Endothelial cell of umbilical vein (primary cell): Measurements from ENCODE around the gene IL4I1. TPM values are rescaled to one million over a fixed set of nuclear protein-coding genes. Genes with fewer than 3 reads are reported as not detected.

Experiments
- BruUV-seq: library from RNA; stranded (reverse); fragments of 400-500 nt; replicated peaks from 2 replicates; lab custom pipeline; 2021; lab: Mats Ljungman, UMichigan
- CTCF ChIA-PET: fragments of 300-600, 350-600 bp; sonication (Branson Sonifier 250); formaldehyde crosslinking; loops from one replicate; lab custom pipeline; 2021; ENCODE audit warnings: antibody characterized with exemption, inconsistent platforms; lab: Charles Lee
- POLR2A ChIA-PET: fragments of 300-600, 350-600 bp; sonication (Branson Sonifier 250); formaldehyde crosslinking; loops from one replicate; lab custom pipeline; 2021; ENCODE audit warnings: antibody characterized with exemption, inconsistent platforms; lab: Charles Lee
- DNase-seq: peaks from one replicate; pipeline ENCODE4 v3.0.0-alpha.2; 2011; ENCODE audit warnings: low read depth, low spot score
- FAIRE-seq: peaks from 2 replicates; lab custom pipeline; 2011; peaks lifted over from hg19 to GRCh38; lab: Jason Lieb, UNC
- H2AFZ ChIP-seq: 2 replicates; pipeline ENCODE4 v1.6.0; 2012; ENCODE audit warnings: low read depth, low read length, control low read depth, inconsistent platforms
- H3K27ac ChIP-seq: 2 replicates; pipeline ENCODE4 v1.5.1; 2011; ENCODE audit warnings: low read depth, mild to moderate bottlenecking, control low read depth, low read length, moderate library complexity; ENCODE audit not compliant: insufficient read depth
- H3K27me3 ChIP-seq, 2 experiments: 2 replicates each; pipeline versions ENCODE4 v1.6.0 to v1.6.1; 2011; ENCODE audit warnings: low read length in 2 of 2, mixed read lengths in 1 of 2; ENCODE audit not compliant: control insufficient read depth in 2 of 2, insufficient read depth in 2 of 2
- H3K36me3 ChIP-seq, 2 experiments: 2 replicates in 1 of 2; 3 replicates in 1 of 2; pipeline ENCODE4 v1.5.1; 2011; ENCODE audit warnings: low read length in 2 of 2, mild to moderate bottlenecking in 1 of 2, moderate library complexity in 1 of 2; ENCODE audit not compliant: control insufficient read depth in 2 of 2, insufficient read depth in 2 of 2; ENCODE audit errors: extremely low read depth in 1 of 2
- H3K4me1 ChIP-seq: 3 replicates; pipeline ENCODE4 v1.5.1; 2011; ENCODE audit warnings: mild to moderate bottlenecking, low read length; ENCODE audit not compliant: control insufficient read depth, insufficient read depth; ENCODE audit errors: extremely low read depth
- H3K4me2 ChIP-seq: 2 replicates; pipeline ENCODE4 v1.6.1; 2011; ENCODE audit warnings: low read length, control low read depth, mixed read lengths; ENCODE audit not compliant: insufficient read depth
- H3K4me3 ChIP-seq, 3 experiments: fragments of 200-600 bp in 1 of 3; sonication (generic), shearing (Covaris generic) in 1 of 3; replicated peaks in 1 of 3; 2 replicates each; pipeline ENCODE4 v1.5.1; 2011 to 2016; ENCODE audit warnings: control low read depth in 3 of 3, low read length in 3 of 3, mild to moderate bottlenecking in 2 of 3, inconsistent platforms in 1 of 3, low read depth in 1 of 3, moderate library complexity in 1 of 3; ENCODE audit not compliant: insufficient read depth in 1 of 3
- H3K79me2 ChIP-seq: 2 replicates; pipeline ENCODE4 v1.6.0; 2012; ENCODE audit warnings: low read length, inconsistent platforms; ENCODE audit not compliant: control insufficient read depth, insufficient read depth
- H3K9ac ChIP-seq: replicated peaks from 2 replicates; pipeline ENCODE3; 2011; ENCODE audit warnings: low read length, control low read depth; ENCODE audit not compliant: insufficient read depth; ENCODE audit errors: extremely low read depth
- H3K9me1 ChIP-seq: replicated peaks from 3 replicates; pipeline ENCODE4 v1.6.0; 2011; ENCODE audit warnings: mild to moderate bottlenecking, low read length; ENCODE audit not compliant: control insufficient read depth, insufficient read depth; ENCODE audit errors: extremely low read depth
- H3K9me3 ChIP-seq: replicated peaks from 2 replicates; pipeline ENCODE4 v1.5.1; 2012; ENCODE audit warnings: low read length, inconsistent platforms; ENCODE audit not compliant: control insufficient read depth, insufficient read depth
- H4K20me1 ChIP-seq: replicated peaks from 2 replicates; pipeline ENCODE3; 2011; ENCODE audit warnings: mild to moderate bottlenecking, low read length; ENCODE audit not compliant: control insufficient read depth, insufficient read depth; ENCODE audit errors: extremely low read depth
- CTCF ChIP-seq, 2 donors: IDR thresholded peaks; 1 replicate in 1 of 2; 2 replicates in 1 of 2; pipeline ENCODE4 v1.5.1; 2011; ENCODE audit warnings: low read length in 2 of 2, mild to moderate bottlenecking in 2 of 2, moderate library complexity in 2 of 2, control low read depth in 1 of 2, inconsistent platforms in 1 of 2, low read depth in 1 of 2; ENCODE audit not compliant: insufficient read depth in 1 of 2; ENCODE audit errors: extremely low read depth in 1 of 2
- FOS ChIP-seq: IDR thresholded peaks from 2 replicates; pipeline ENCODE4 v1.6.1; 2011; ENCODE audit warnings: mild to moderate bottlenecking, low read length, moderate library complexity, borderline replicate concordance; ENCODE audit not compliant: insufficient read depth
- GATA2 ChIP-seq: IDR thresholded peaks from 2 replicates; pipeline ENCODE4 v1.7.0; 2011; ENCODE audit warnings: low read depth, mild to moderate bottlenecking, moderate library complexity, mixed read lengths, low read length; ENCODE audit not compliant: insufficient read length, insufficient read depth
- MAX ChIP-seq: IDR thresholded peaks from 2 replicates; pipeline ENCODE4 v1.6.1; 2011; ENCODE audit not compliant: insufficient read depth, insufficient read length
- MYC ChIP-seq: IDR thresholded peaks from one replicate; pipeline ENCODE4 v1.6.1; 2011; ENCODE audit warnings: mild to moderate bottlenecking, low read depth, low read length
- POLR2AphosphoS5 ChIP-seq: IDR thresholded peaks from 2 replicates; pipeline ENCODE4 v1.6.1; 2012; ENCODE audit warnings: low read depth, mild to moderate bottlenecking, control low read depth, low read length, moderate library complexity; ENCODE audit not compliant: insufficient read depth
- dilution Hi-C: fragments of 300-500 bp; cut with MboI; formaldehyde crosslinking; loops from one replicate; pipeline ENCODE4 v1.15.0; 2019; ENCODE audit warnings: low sequenced_read_pairs; ENCODE audit not compliant: extremely low pct_ligation_motif_present
- intact Hi-C: fragments of 100-400 bp; cut with micrococcal nuclease; formaldehyde crosslinking; loops from one replicate; pipeline ENCODE4 v1.10.0; 2022
- polyA plus RNA-seq, 4 experiments: library from polyadenylated mRNA; depleted of rRNA in 3 of 4; stranded (reverse) in 3 of 4; unstranded in 1 of 4; fragments of >200 nt; gene quantifications; 2 replicates each; pipeline versions ENCODE4 v1.2.1 to v1.2.3, GENCODE V29; 2011 to 2012; ENCODE audit warnings: missing spikeins in 1 of 4
- total RNA-seq: library from RNA; stranded (reverse); gene quantifications from 2 replicates; pipeline ENCODE4 v1.2.3, GENCODE V29; 2021

The IL4I1 gene
- total and polyA plus RNA-seq, 2 donors (not counting 3 experiments of a cell fraction or from before 2014, with no cell fraction given) = 5.0 to 5.6 TPM

GRCh38 chr19:49889687-49890348 lies 6.9 kb downstream of the IL4I1 start:
- no peaks in the 10 kb centered on the region for H4K20me1 ChIP-seq
- POLR2A ChIA-PET = no interaction called here
- no peak overlapping the region for H3K4me2 ChIP-seq
- H3K27me3 ChIP-seq = no peaks in the 10 kb centered on the region
- no peak overlapping the region for H3K27ac ChIP-seq
- H2AFZ ChIP-seq = peak overlapping the region; percentile 77
- no peak overlapping the region for H3K4me3 ChIP-seq
- peaks cover 2% of the 10 kb centered on the region in 2 experiments for H3K36me3 ChIP-seq
- dilution Hi-C loops (no loop called here), intact Hi-C loops (loop anchor here (1.0 kb wide), 2 partner anchors 12 to 40 kb away; no protein-coding TSS in a partner anchor)
- no peaks in the 10 kb centered on the region for H3K79me2 ChIP-seq
- H3K9me1 ChIP-seq = no peaks in the 10 kb centered on the region
- CTCF ChIA-PET = interaction anchor here (0.5 to 1.0 kb wide), 2 partner anchors 39 to 139 kb away, joined by 3 read pairs; partner anchors contain the start of gene ATF5
- no TSS peak for BruUV-seq
- H3K9ac ChIP-seq = no peak overlapping the region
- TF ChIP-seq FOS = no peak
- TF ChIP-seq CTCF (IDR thresholded peaks at IDR 0.05; ENCODE audit: extremely low read depth in 1 of 2, insufficient read depth in 1 of 2, low read depth in 1 of 2, low read length in 2 of 2) = peak; percentile 92 to 93
- no peak for TF ChIP-seq GATA2
- peak; percentile 99 for TF ChIP-seq MYC
- TF ChIP-seq MAX = peak; percentile 99
- TF ChIP-seq POLR2AphosphoS5 = peak; percentile 67
- FAIRE-seq = peak; percentile 59
- peaks cover 3% of the 10 kb centered on the region for H3K4me1 ChIP-seq
- H3K9me3 ChIP-seq = no peaks in the 10 kb centered on the region
- peak; percentile 79 for DNase-seq
